ENCODE measurements around the gene AMMECR1.

AMMECR1 gene

GRCh38 chrX:110215411-110215810, 102.5 kb downstream of the AMMECR1 start:
- Mint-ChIP-seq H3K27ac (no peak overlapping the region), H3K4me1 (peaks cover 35% of the 10 kb centered on the region), H3K36me3 (peaks cover 1% of the 10 kb centered on the region), H3K4me3 (no peak overlapping the region), H3K9me3 (no peaks in the 10 kb centered on the region), H3K27me3 (no peaks in the 10 kb centered on the region)

- H3K4me3 Mint-ChIP-seq = no peak overlapping the region
These were observed 103.2 kb downstream of the AMMECR1 start for GRCh38 chrX:110214684-110215083.

GRCh38 chrX:110213183-110213582, 104.7 kb downstream of the AMMECR1 start:
- no peak overlapping the region for H3K27ac Mint-ChIP-seq
- no peaks in the 10 kb centered on the region for H3K27me3 Mint-ChIP-seq
- H3K9me3 Mint-ChIP-seq = no peaks in the 10 kb centered on the region
- peaks cover 26% of the 10 kb centered on the region for H3K4me1 Mint-ChIP-seq
- H3K4me3 Mint-ChIP-seq = no peak overlapping the region
- peaks cover 1% of the 10 kb centered on the region for H3K36me3 Mint-ChIP-seq

More at GRCh38 chrX:110214684-110215083, 103.2 kb downstream of the AMMECR1 start:
- no peaks in the 10 kb centered on the region for H3K9me3 Mint-ChIP-seq
- H3K27me3 Mint-ChIP-seq = no peaks in the 10 kb centered on the region
- H3K36me3 Mint-ChIP-seq = peaks cover 1% of the 10 kb centered on the region
- peaks cover 37% of the 10 kb centered on the region for H3K4me1 Mint-ChIP-seq
- H3K27ac Mint-ChIP-seq = no peak overlapping the region

GRCh38 chrX:110212299-110212698, 105.6 kb downstream of the AMMECR1 start:
- H3K27me3 Mint-ChIP-seq = no peaks in the 10 kb centered on the region
- H3K4me3 Mint-ChIP-seq = no peak overlapping the region
- peaks cover 1% of the 10 kb centered on the region for H3K36me3 Mint-ChIP-seq
- H3K4me1 Mint-ChIP-seq = peaks cover 17% of the 10 kb centered on the region
- no peaks in the 10 kb centered on the region for H3K9me3 Mint-ChIP-seq
- no peak overlapping the region for H3K27ac Mint-ChIP-seq

GRCh38 chrX:110211340-110211739, 106.5 kb downstream of the AMMECR1 start:
- H3K36me3 Mint-ChIP-seq = peaks cover under 1% of the 10 kb centered on the region
- H3K4me3 Mint-ChIP-seq = no peak overlapping the region
- H3K27me3 Mint-ChIP-seq = no peaks in the 10 kb centered on the region
- peaks cover 11% of the 10 kb centered on the region for H3K4me1 Mint-ChIP-seq
- no peaks in the 10 kb centered on the region for H3K9me3 Mint-ChIP-seq
- no peak overlapping the region for H3K27ac Mint-ChIP-seq

- H3K36me3 Mint-ChIP-seq = no peaks in the 10 kb centered on the region
- no peak overlapping the region for H3K4me3 Mint-ChIP-seq
- H3K27ac Mint-ChIP-seq = no peak overlapping the region
- no peaks in the 10 kb centered on the region for H3K27me3 Mint-ChIP-seq
- peaks cover 11% of the 10 kb centered on the region for H3K4me1 Mint-ChIP-seq
- H3K9me3 Mint-ChIP-seq = no peaks in the 10 kb centered on the region
These were observed 107.3 kb downstream of the AMMECR1 start for GRCh38 chrX:110210417-110211139.

- Mint-ChIP-seq H3K36me3 (peaks cover 2% of the 10 kb centered on the region), H3K9me3 (no peaks in the 10 kb centered on the region), H3K4me1 (peaks cover 11% of the 10 kb centered on the region), H3K4me3 (no peak overlapping the region), H3K27me3 (no peaks in the 10 kb centered on the region), H3K27ac (no peak overlapping the region)
These were observed 109.8 kb downstream of the AMMECR1 start for GRCh38 chrX:110208092-110208491.

- peaks cover 2% of the 10 kb centered on the region for H3K36me3 Mint-ChIP-seq
- no peak overlapping the region for H3K4me3 Mint-ChIP-seq
- H3K9me3 Mint-ChIP-seq = no peaks in the 10 kb centered on the region
- no peak overlapping the region for H3K27ac Mint-ChIP-seq
- H3K4me1 Mint-ChIP-seq = peaks cover 4% of the 10 kb centered on the region
- H3K27me3 Mint-ChIP-seq = no peaks in the 10 kb centered on the region
These were observed 112.9 kb downstream of the AMMECR1 start for GRCh38 chrX:110204986-110205385.

- peaks cover 4% of the 10 kb centered on the region for H3K4me1 Mint-ChIP-seq
- peaks cover 2% of the 10 kb centered on the region for H3K36me3 Mint-ChIP-seq
- H3K4me3 Mint-ChIP-seq = no peak overlapping the region
- H3K9me3 Mint-ChIP-seq = no peaks in the 10 kb centered on the region
- no peaks in the 10 kb centered on the region for H3K27me3 Mint-ChIP-seq
- no peak overlapping the region for H3K27ac Mint-ChIP-seq
These were observed 116.1 kb downstream of the AMMECR1 start for GRCh38 chrX:110201799-110202198.

GRCh38 chrX:110194977-110195376, 122.9 kb downstream of the AMMECR1 start:
- H3K36me3 Mint-ChIP-seq = no peaks in the 10 kb centered on the region
- H3K4me3 Mint-ChIP-seq = no peak overlapping the region
- H3K27ac Mint-ChIP-seq = no peak overlapping the region
- H3K27me3 Mint-ChIP-seq = no peaks in the 10 kb centered on the region
- H3K9me3 Mint-ChIP-seq = no peaks in the 10 kb centered on the region
- H3K4me1 Mint-ChIP-seq = no peaks in the 10 kb centered on the region

GRCh38 chrX:110192516-110192915, 125.4 kb downstream of the AMMECR1 start:
- H3K27ac Mint-ChIP-seq = peak overlapping the region; percentile 72
- no peaks in the 10 kb centered on the region for H3K36me3 Mint-ChIP-seq
- H3K4me1 Mint-ChIP-seq = peaks cover 19% of the 10 kb centered on the region
- no peaks in the 10 kb centered on the region for H3K27me3 Mint-ChIP-seq
- no peaks in the 10 kb centered on the region for H3K9me3 Mint-ChIP-seq
- no peak overlapping the region for H3K4me3 Mint-ChIP-seq

- H3K27me3 Mint-ChIP-seq = no peaks in the 10 kb centered on the region
- peak overlapping the region; percentile 31 for H3K4me3 Mint-ChIP-seq
- H3K9me3 Mint-ChIP-seq = no peaks in the 10 kb centered on the region
- peaks cover 19% of the 10 kb centered on the region for H3K4me1 Mint-ChIP-seq
- H3K27ac Mint-ChIP-seq = peak overlapping the region; percentile 92
- H3K36me3 Mint-ChIP-seq = peaks cover 6% of the 10 kb centered on the region
These were observed 129.0 kb downstream of the AMMECR1 start for GRCh38 chrX:110188701-110189558.

- Mint-ChIP-seq H3K27me3 (no peaks in the 10 kb centered on the region), H3K9me3 (no peaks in the 10 kb centered on the region), H3K4me3 (no peak overlapping the region), H3K36me3 (peaks cover 13% of the 10 kb centered on the region), H3K4me1 (peaks cover 11% of the 10 kb centered on the region), H3K27ac (no peak overlapping the region)
These were observed 134.6 kb downstream of the AMMECR1 start for GRCh38 chrX:110183314-110183713.

GRCh38 chrX:110182865-110183264, 135.0 kb downstream of the AMMECR1 start:
- Mint-ChIP-seq H3K4me1 (peaks cover 7% of the 10 kb centered on the region), H3K9me3 (no peaks in the 10 kb centered on the region), H3K36me3 (peaks cover 13% of the 10 kb centered on the region), H3K27me3 (no peaks in the 10 kb centered on the region), H3K4me3 (no peak overlapping the region), H3K27ac (no peak overlapping the region)

- H3K27me3 Mint-ChIP-seq = no peaks in the 10 kb centered on the region
- no peaks in the 10 kb centered on the region for H3K9me3 Mint-ChIP-seq
- H3K27ac Mint-ChIP-seq = no peak overlapping the region
- peaks cover 7% of the 10 kb centered on the region for H3K4me1 Mint-ChIP-seq
- H3K36me3 Mint-ChIP-seq = peaks cover 13% of the 10 kb centered on the region
- no peak overlapping the region for H3K4me3 Mint-ChIP-seq
These were observed 135.5 kb downstream of the AMMECR1 start for GRCh38 chrX:110182362-110182761.

- Mint-ChIP-seq H3K27ac (no peak overlapping the region), H3K27me3 (no peaks in the 10 kb centered on the region), H3K4me1 (peaks cover 7% of the 10 kb centered on the region), H3K36me3 (peaks cover 13% of the 10 kb centered on the region), H3K9me3 (no peaks in the 10 kb centered on the region), H3K4me3 (no peak overlapping the region)
These were observed 136.3 kb downstream of the AMMECR1 start for GRCh38 chrX:110181459-110182137.
